ENCODE measurements around the gene ALK.
A peak's percentile ranks its signal among the peaks of the same experiment; 100 is the strongest.

ALK gene

GRCh38 chr2:29345236-29345635 lies 576.1 kb downstream of the ALK start:
- no peak for DNase-seq (ENCODE audit: low read depth in 2 of 2, low spot score in 1 of 2)

GRCh38 chr2:29343830-29344229 lies 577.6 kb downstream of the ALK start:
- no peak for DNase-seq (ENCODE audit: low read depth in 2 of 2, low spot score in 1 of 2)

GRCh38 chr2:29336341-29337241 lies 584.8 kb downstream of the ALK start:
- DNase-seq (ENCODE audit: low read depth in 2 of 2, low spot score in 1 of 2): no peak

GRCh38 chr2:29335396-29335795 lies 586.0 kb downstream of the ALK start:
- no peak for DNase-seq (ENCODE audit: low read depth in 2 of 2, low spot score in 1 of 2)

GRCh38 chr2:29334706-29335105 lies 586.7 kb downstream of the ALK start:
- no peak for DNase-seq (ENCODE audit: low read depth in 2 of 2, low spot score in 1 of 2)

- no peak for DNase-seq (ENCODE audit: low read depth in 2 of 2, low spot score in 1 of 2)
Observed at GRCh38 chr2:29332540-29332939, 588.8 kb downstream of the ALK start.

- DNase-seq (ENCODE audit: low read depth in 2 of 2, low spot score in 1 of 2): no peak
Observed at GRCh38 chr2:29329899-29330298, 591.5 kb downstream of the ALK start.

- no peak for DNase-seq (ENCODE audit: low read depth in 2 of 2, low spot score in 1 of 2)
Observed at GRCh38 chr2:29326926-29327325, 594.5 kb downstream of the ALK start.

GRCh38 chr2:29325544-29325943 lies 595.8 kb downstream of the ALK start:
- no peak for DNase-seq (ENCODE audit: low read depth in 2 of 2, low spot score in 1 of 2)

- no peak for DNase-seq (ENCODE audit: low read depth in 2 of 2, low spot score in 1 of 2)
Observed at GRCh38 chr2:29323961-29324360, 597.4 kb downstream of the ALK start.

GRCh38 chr2:29323301-29323700 lies 598.1 kb downstream of the ALK start:
- no peak for DNase-seq (ENCODE audit: low read depth in 2 of 2, low spot score in 1 of 2)

- DNase-seq (ENCODE audit: low read depth in 2 of 2, low spot score in 1 of 2): no peak
Observed at GRCh38 chr2:29322011-29322410, 599.4 kb downstream of the ALK start.

GRCh38 chr2:29317801-29318485 lies 603.4 kb downstream of the ALK start:
- DNase-seq (ENCODE audit: low read depth in 2 of 2, low spot score in 1 of 2): no peak

GRCh38 chr2:29317077-29317517 lies 604.3 kb downstream of the ALK start:
- DNase-seq (ENCODE audit: low read depth in 2 of 2, low spot score in 1 of 2): no peak

- DNase-seq (ENCODE audit: low read depth in 2 of 2, low spot score in 1 of 2): peak; percentile 24
Observed at GRCh38 chr2:29314816-29315571, 606.4 kb downstream of the ALK start.

- no peak for DNase-seq (ENCODE audit: low read depth in 2 of 2, low spot score in 1 of 2)
Observed at GRCh38 chr2:29311458-29311857, 609.9 kb downstream of the ALK start.

GRCh38 chr2:29310650-29311348 lies 610.6 kb downstream of the ALK start:
- DNase-seq (ENCODE audit: low read depth in 2 of 2, low spot score in 1 of 2): no peak

- DNase-seq (ENCODE audit: low read depth in 2 of 2, low spot score in 1 of 2): no peak
Observed at GRCh38 chr2:29309090-29310029, 612.0 kb downstream of the ALK start.

- no peak for DNase-seq (ENCODE audit: low read depth in 2 of 2, low spot score in 1 of 2)
Observed at GRCh38 chr2:29308366-29308765, 613.0 kb downstream of the ALK start.

GRCh38 chr2:29307519-29307918 lies 613.9 kb downstream of the ALK start:
- DNase-seq (ENCODE audit: low read depth in 2 of 2, low spot score in 1 of 2): no peak
